Skeletal muscle satellite cell (primary cell): ENCODE measurements around the gene TBL3.

Experiments
- H3K27me3 ChIP-seq: 2 replicates; pipeline ENCODE4 v1.7.0; 2013; ENCODE audit warnings: low read length; ENCODE audit not compliant: control insufficient read depth, insufficient read depth
- H3K36me3 ChIP-seq: 2 replicates; pipeline ENCODE4 v1.7.0; 2013; ENCODE audit warnings: mild to moderate bottlenecking, control low read depth, low read length; ENCODE audit not compliant: insufficient read depth
- H3K4me1 ChIP-seq: 2 replicates; pipeline ENCODE4 v1.7.0; 2013; ENCODE audit warnings: low read length; ENCODE audit not compliant: control insufficient read depth, insufficient read depth
- H3K4me2 ChIP-seq: 2 replicates; pipeline ENCODE4 v1.7.0; 2013; ENCODE audit warnings: mild to moderate bottlenecking, low read length
- H3K4me3 ChIP-seq: 2 replicates; pipeline ENCODE4 v1.7.0; 2013; ENCODE audit warnings: low read length
- H3K9ac ChIP-seq: 2 replicates; pipeline ENCODE4 v1.7.0; 2013; ENCODE audit warnings: mild to moderate bottlenecking, low read depth, low read length, moderate library complexity
- H3K9me3 ChIP-seq: replicated peaks from 2 replicates; pipeline ENCODE4 v1.7.0; 2013; ENCODE audit warnings: mild to moderate bottlenecking, control low read depth, low read length

Gene TBL3

GRCh38 chr16:1980770-1981087 lies 8.9 kb downstream of the TBL3 start:
- H3K4me2 ChIP-seq = no peak overlapping the region
- peaks cover 33% of the 10 kb centered on the region for H3K27me3 ChIP-seq
- no peak overlapping the region for H3K4me3 ChIP-seq
- H3K9ac ChIP-seq = no peak overlapping the region
- H3K9me3 ChIP-seq = no peaks in the 10 kb centered on the region
- H3K36me3 ChIP-seq = peaks cover 34% of the 10 kb centered on the region
- peaks cover 19% of the 10 kb centered on the region for H3K4me1 ChIP-seq

- Histone ChIP-seq H3K27me3 (peaks cover 33% of the 10 kb centered on the region), H3K4me2 (no peak within 1 kb of the TSS), H3K9me3 (no peaks in the 10 kb centered on the region), H3K4me1 (peaks cover 22% of the 10 kb centered on the region), H3K9ac (no peak within 1 kb of the TSS), H3K36me3 (peaks cover 35% of the 10 kb centered on the region), H3K4me3 (no peak within 1 kb of the TSS)
Measured at GRCh38 chr16:1981398-1981836, 9.6 kb downstream of the TBL3 start, which contains the start of gene NOXO1. NOXO1 (minus strand) TSS chr16:1981469; CDS start chr16:1981179, 290 bp downstream.

DNA sequence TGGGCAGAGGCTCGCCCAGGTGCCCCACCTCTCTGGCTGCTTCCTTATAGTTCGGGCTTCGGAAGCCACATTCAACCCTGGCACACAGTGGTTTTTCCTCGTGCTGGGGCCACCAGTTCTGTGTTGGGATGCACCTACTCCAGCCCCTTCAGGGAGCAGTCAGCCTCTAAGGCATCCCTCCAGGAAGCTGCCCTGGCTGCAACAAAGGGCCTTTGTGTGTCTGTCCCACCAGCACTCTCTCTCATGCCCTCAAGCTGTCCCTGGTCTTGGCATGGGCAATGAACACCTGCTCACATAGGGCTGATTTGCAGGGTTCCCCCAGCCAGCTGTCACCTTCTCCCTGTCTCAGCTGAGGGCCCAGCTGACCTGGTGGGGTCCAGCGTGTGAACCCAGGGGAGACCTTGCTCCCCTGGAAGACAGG lies 10.2 kb downstream of the TBL3 start:
- H3K27me3 ChIP-seq = peaks cover 33% of the 10 kb centered on the region
- no peak overlapping the region for H3K4me2 ChIP-seq
- H3K4me3 ChIP-seq = no peak overlapping the region
- H3K9me3 ChIP-seq = no peaks in the 10 kb centered on the region
- H3K9ac ChIP-seq = no peak overlapping the region
- H3K4me1 ChIP-seq = peaks cover 22% of the 10 kb centered on the region
- peaks cover 33% of the 10 kb centered on the region for H3K36me3 ChIP-seq

DNA sequence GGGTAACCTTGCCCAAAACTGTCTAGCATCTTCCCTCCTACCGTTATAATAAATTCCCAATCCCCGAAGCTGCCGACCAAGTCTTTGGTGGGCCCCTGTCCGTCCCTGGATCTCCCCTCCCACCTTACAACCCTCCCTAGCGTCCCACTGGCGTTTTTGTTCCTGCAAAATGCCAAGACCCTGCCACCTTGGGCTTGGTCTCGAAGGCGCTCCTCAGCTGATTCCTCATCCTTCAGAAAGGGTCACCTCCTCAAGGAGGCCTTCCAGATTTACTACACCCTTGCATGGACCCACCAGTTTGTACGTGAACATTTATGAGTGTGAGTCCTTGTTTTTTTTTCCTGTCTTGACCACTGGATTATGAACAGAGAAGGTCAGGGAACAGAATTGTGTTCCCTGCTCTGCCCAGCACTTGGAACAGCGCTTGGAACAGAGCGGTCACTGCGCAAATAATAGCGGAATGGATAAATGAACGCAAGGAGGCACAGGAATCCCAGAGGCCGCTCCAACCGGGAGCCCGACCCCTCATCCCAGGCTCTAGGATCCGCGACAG lies 11.2 kb downstream of the TBL3 start:
- Histone ChIP-seq H3K27me3 (peaks cover 33% of the 10 kb centered on the region), H3K4me1 (peaks cover 22% of the 10 kb centered on the region), H3K4me3 (peak overlapping the region; percentile 87), H3K36me3 (peaks cover 25% of the 10 kb centered on the region), H3K4me2 (peak overlapping the region; percentile 96), H3K9me3 (no peaks in the 10 kb centered on the region), H3K9ac (no peak overlapping the region)

- Histone ChIP-seq H3K4me2 (peak within 1 kb of the TSS; percentile 96), H3K9ac (peak within 1 kb of the TSS; percentile 85), H3K4me3 (peak within 1 kb of the TSS; percentile 87), H3K9me3 (no peaks in the 10 kb centered on the region), H3K36me3 (peaks cover 19% of the 10 kb centered on the region), H3K27me3 (peaks cover 34% of the 10 kb centered on the region), H3K4me1 (peaks cover 22% of the 10 kb centered on the region)
Measured at GRCh38 chr16:1983544-1984346, 11.9 kb downstream of the TBL3 start, which contains the start of gene GFER. GFER (plus strand) TSS chr16:1984193; CDS start chr16:1984219, 26 bp downstream.

DNA sequence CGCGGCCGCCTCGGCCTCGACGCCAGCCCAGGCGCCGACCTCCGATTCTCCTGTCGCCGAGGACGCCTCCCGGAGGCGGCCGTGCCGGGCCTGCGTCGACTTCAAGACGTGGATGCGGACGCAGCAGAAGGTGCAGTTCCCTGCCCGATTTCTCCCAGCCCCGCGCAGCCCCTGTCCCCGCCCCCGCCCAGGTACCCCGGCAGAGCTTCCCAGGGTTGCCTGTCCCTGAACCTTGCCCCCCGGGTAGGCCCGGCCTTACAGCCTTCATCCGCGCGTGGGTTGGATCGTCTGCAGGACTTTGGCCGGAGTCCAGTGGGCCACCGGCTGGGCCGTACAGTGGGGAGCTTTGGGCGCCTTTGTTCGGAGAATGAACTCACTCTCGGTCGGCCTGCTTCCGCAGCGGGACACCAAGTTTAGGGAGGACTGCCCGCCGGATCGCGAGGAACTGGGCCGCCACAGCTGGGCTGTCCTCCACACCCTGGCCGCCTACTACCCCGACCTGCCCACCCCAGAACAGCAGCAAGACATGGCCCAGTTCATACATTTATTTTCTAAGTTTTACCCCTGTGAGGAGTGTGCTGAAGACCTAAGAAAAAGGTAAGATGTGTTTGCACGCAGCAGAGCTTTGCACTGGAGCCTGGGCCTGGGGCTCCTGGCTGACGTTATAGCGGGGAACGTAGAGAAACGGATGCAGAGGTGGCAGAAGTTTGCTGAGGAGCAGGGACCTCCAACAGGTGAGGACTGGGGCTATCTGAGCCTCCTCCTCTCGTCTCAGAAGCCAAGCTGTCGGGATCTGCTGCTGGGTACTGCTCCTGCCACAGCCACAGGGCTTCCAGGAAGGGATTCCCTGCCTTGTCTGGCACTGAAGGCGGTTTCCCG lies 12.7 kb downstream of the TBL3 start:
- H3K4me1 ChIP-seq = peaks cover 22% of the 10 kb centered on the region

DNA sequence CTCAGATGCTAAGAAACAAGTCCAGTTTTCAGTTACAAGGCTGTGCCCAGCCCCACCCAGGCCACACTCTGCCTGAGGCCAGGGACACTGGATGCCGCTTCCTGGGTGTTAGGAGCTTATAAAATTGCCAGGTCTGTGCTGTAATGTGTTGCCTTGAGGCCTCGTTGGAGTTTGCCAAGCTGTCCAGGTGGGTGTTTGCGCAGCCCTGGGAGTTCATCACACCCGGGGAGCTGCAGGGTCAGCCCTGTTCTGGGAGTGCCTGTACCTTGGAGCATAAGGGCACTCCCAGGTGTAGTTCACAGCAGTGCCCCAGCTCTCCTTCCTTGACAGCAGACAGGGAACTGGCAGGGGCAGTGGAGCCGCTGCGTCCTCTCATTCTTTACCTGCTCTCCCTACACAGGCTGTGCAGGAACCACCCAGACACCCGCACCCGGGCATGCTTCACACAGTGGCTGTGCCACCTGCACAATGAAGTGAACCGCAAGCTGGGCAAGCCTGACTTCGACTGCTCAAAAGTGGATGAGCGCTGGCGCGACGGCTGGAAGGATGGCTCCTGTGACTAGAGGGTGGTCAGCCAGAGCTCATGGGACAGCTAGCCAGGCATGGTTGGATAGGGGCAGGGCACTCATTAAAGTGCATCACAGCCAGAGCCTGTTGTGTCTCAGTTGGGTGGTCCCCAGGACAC lies 13.8 kb downstream of the TBL3 start:
- Histone ChIP-seq H3K4me3 (peak overlapping the region; percentile 87), H3K9ac (peak overlapping the region; percentile 85), H3K9me3 (no peaks in the 10 kb centered on the region), H3K36me3 (peaks cover 14% of the 10 kb centered on the region), H3K27me3 (peaks cover 36% of the 10 kb centered on the region), H3K4me2 (peak overlapping the region; percentile 96), H3K4me1 (peaks cover 29% of the 10 kb centered on the region)

More for the DNA sequence above, 12.7 kb downstream of the TBL3 start:
- Histone ChIP-seq H3K4me3 (peak overlapping the region; percentile 87), H3K36me3 (peaks cover 14% of the 10 kb centered on the region), H3K4me2 (peak overlapping the region; percentile 96), H3K9ac (peak overlapping the region; percentile 85), H3K27me3 (peaks cover 42% of the 10 kb centered on the region), H3K9me3 (no peaks in the 10 kb centered on the region)

- H3K9ac ChIP-seq = no peak overlapping the region
- H3K4me3 ChIP-seq = no peak overlapping the region
- peaks cover 34% of the 10 kb centered on the region for H3K4me1 ChIP-seq
- no peak overlapping the region for H3K4me2 ChIP-seq
- no peaks in the 10 kb centered on the region for H3K9me3 ChIP-seq
- H3K36me3 ChIP-seq = peaks cover 14% of the 10 kb centered on the region
- peaks cover 34% of the 10 kb centered on the region for H3K27me3 ChIP-seq
Measured at GRCh38 chr16:1987198-1987597, 15.3 kb downstream of the TBL3 start.

- H3K9ac ChIP-seq = no peak within 1 kb of the TSS
- H3K36me3 ChIP-seq = peaks cover 14% of the 10 kb centered on the region
- H3K27me3 ChIP-seq = peaks cover 28% of the 10 kb centered on the region
Measured at GRCh38 chr16:1989209-1990100, 17.6 kb downstream of the TBL3 start, which contains the start of gene SYNGR3. SYNGR3 (plus strand) TSS chr16:1989970; CDS start chr16:1990103, 133 bp downstream.

DNA sequence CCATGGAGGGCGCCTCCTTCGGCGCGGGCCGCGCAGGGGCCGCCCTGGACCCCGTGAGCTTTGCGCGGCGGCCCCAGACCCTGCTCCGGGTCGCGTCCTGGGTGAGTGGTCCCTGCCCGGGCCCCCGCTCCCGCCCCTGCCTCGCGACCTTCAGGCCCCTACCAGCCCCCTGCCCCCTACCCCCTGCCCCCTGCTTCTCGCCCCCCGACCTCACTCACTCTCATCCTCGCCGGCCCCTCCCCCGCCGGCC lies 18.2 kb downstream of the TBL3 start:
- H3K4me1 ChIP-seq = peaks cover 27% of the 10 kb centered on the region
- peaks cover 14% of the 10 kb centered on the region for H3K36me3 ChIP-seq
- H3K9me3 ChIP-seq = no peaks in the 10 kb centered on the region
- H3K27me3 ChIP-seq = peaks cover 28% of the 10 kb centered on the region
- H3K4me3 ChIP-seq = no peak overlapping the region
- no peak overlapping the region for H3K9ac ChIP-seq
- peak overlapping the region; percentile 56 for H3K4me2 ChIP-seq

More at GRCh38 chr16:1989209-1990100, 17.6 kb downstream of the TBL3 start, which contains the start of gene SYNGR3:
- H3K4me3 ChIP-seq = no peak within 1 kb of the TSS
- peak within 1 kb of the TSS; percentile 56 for H3K4me2 ChIP-seq
- H3K4me1 ChIP-seq = peaks cover 33% of the 10 kb centered on the region
- no peaks in the 10 kb centered on the region for H3K9me3 ChIP-seq
